AG04449 (cell line): ENCODE data around the gene TMTC2.

Source experiments
- CTCF ChIA-PET: fragments of 350-600 bp; formaldehyde crosslinking; extraction: SDS; loops from one replicate; lab custom pipeline; 2021; ENCODE audit warnings: antibody characterized with exemption; lab: Yijun Ruan, JAX
- POLR2A ChIA-PET: fragments of 400-600, 350-600 bp; formaldehyde crosslinking; extraction: SDS; loops from one replicate; lab custom pipeline; 2020; ENCODE audit warnings: antibody characterized with exemption, inconsistent platforms; lab: Yijun Ruan, JAX
- DNase-seq: peaks from one replicate; pipeline ENCODE4 v3.0.0-alpha.2; 2010; ENCODE audit warnings: low read depth, low spot score
- H3K4me3 ChIP-seq: 2 replicates; pipeline ENCODE4 v1.5.1; 2011; ENCODE audit warnings: low read depth, mild to moderate bottlenecking, control low read depth, low read length
- TF ChIP-seq, protein P1 (sequence below): IDR thresholded peaks from one replicate; pipeline ENCODE4 v1.5.1; 2011; ENCODE audit warnings: mild to moderate bottlenecking, moderate library complexity, low read length, control low read depth, inconsistent platforms; ENCODE audit not compliant: insufficient read depth; ENCODE audit errors: missing control alignments

The TMTC2 gene

DNA sequence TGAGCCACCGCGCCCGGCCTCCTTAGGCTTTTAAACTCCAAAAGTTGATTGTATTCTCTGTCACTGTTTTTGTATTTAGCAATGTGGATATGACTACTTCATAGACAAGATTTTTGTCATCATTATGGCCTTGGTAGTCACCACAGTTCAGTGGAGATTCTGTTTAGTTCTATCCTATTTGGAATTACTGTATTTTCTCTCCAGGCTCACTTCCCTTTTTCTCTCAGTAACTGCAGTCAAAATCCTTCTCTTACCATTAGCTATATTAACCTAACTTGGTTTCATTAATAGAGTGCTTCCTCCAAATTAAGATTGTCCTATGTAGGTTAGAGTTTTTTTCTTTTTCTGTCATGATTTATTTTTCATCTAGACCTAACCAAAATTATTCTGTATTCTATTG, 283.9 kb downstream of the TMTC2 start:
- POLR2A ChIA-PET = no interaction called here
- TF ChIP-seq, protein P1, sequence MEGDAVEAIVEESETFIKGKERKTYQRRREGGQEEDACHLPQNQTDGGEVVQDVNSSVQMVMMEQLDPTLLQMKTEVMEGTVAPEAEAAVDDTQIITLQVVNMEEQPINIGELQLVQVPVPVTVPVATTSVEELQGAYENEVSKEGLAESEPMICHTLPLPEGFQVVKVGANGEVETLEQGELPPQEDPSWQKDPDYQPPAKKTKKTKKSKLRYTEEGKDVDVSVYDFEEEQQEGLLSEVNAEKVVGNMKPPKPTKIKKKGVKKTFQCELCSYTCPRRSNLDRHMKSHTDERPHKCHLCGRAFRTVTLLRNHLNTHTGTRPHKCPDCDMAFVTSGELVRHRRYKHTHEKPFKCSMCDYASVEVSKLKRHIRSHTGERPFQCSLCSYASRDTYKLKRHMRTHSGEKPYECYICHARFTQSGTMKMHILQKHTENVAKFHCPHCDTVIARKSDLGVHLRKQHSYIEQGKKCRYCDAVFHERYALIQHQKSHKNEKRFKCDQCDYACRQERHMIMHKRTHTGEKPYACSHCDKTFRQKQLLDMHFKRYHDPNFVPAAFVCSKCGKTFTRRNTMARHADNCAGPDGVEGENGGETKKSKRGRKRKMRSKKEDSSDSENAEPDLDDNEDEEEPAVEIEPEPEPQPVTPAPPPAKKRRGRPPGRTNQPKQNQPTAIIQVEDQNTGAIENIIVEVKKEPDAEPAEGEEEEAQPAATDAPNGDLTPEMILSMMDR = no peak
- no peak overlapping the region for H3K4me3 ChIP-seq
- DNase-seq = no peak
- CTCF ChIA-PET = no interaction called here

DNA sequence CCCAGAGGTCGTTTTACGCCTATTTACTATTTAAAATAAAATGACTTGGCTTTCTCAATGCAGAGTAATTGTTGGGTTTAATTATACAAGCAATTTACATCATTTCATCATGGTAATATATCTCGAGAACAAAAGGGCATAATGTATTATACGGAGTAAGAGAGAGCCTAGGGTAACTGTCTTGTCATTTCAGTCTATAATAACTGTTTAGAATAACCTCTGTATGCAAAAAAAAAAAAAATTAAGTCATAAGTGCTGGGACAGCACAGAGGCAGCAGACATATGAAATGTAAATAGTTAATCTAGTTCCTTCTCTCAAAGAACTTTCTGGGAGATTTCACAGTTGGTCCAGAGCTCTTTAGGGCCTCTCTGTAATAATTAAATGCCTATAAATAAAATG, 284.9 kb downstream of the TMTC2 start:
- POLR2A ChIA-PET = no interaction called here
- H3K4me3 ChIP-seq = no peak overlapping the region
- DNase-seq = no peak
- TF ChIP-seq, protein P1 = no peak
- CTCF ChIA-PET = no interaction called here

DNA sequence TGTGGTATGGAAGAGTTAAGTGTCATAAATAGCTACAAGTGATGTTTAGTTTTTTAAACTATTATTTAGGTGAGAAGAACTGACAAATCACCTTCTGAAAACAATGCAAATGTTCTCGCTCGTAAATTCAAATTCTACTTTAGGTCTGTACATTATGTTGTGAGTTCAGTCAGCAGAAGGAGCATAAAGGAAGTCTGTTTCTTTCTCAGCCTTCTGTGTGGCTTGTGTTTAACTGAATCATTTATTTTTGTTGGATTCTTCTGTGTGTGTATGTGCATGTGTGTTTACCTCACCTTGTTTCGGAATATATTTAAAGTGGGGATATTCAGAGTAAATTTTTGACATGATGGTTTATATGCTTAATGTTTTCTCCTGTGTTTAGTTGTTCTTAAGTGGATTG, 285.9 kb downstream of the TMTC2 start:
- TF ChIP-seq, protein P1 = no peak
- no peak overlapping the region for H3K4me3 ChIP-seq
- CTCF ChIA-PET = no interaction called here
- DNase-seq = no peak
- POLR2A ChIA-PET = no interaction called here

DNA sequence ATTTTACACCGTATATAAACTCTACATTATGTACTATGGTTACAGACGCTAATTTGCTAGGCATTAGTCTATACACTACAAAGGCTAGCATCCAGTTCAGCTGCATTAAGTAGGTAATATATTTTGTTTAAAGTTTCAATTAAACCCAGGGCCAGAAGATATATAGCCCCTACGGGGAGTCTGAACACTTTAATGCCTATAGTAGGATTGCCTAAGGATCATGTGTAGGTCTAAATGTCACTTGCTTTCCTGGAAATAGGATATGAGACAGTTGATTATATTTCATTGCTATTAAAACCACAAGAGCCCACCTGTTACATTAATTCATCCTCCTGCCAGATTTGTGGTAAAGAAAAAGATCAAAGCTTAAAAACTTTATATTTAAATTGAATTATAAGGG, 286.9 kb downstream of the TMTC2 start:
- CTCF ChIA-PET = no interaction called here
- H3K4me3 ChIP-seq = no peak overlapping the region
- no peak for DNase-seq
- TF ChIP-seq, protein P1 = no peak
- POLR2A ChIA-PET = no interaction called here

DNA sequence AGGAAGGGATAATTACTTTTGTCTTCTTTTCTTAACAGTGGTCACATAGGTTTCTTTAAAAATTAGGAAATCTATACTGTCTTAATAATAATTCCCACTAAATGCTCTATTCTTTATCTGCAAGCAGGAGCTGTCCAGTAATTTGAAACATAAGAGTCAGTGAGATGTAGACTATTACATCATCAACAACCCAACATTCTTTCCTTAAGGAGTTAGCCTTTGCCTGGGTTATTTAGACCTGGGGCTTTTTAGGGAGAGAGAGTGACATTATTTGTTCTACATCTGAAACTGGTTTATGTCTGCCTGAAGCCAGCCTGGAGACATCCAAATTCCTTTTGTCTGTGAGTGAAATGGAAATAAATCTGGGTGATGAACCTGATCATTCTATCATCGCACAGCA, 294.4 kb downstream of the TMTC2 start:
- no peak overlapping the region for H3K4me3 ChIP-seq
- no peak for DNase-seq
- ChIA-PET POLR2A (no interaction called here), CTCF (no interaction called here)
- TF ChIP-seq, protein P1 = no peak

DNA sequence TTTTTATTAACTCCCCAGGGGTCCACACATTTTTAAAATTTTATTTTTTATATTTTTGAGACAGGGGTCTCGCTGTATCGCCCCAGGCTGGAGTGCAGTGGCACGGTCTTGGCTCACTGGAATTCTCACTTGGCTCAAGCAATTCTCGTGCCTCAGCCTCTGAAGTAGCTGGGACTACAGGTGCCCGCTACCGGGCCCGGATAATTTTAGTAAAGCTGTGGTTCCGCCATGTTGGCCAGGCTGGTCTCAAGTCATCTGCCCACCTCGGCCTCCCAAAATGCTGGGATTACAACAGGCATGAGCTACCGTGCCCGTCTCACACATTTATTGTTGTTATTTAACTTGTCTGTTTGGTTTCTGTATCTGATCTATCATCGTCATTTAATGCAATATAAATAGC, 307.4 kb downstream of the TMTC2 start:
- POLR2A ChIA-PET = no interaction called here
- TF ChIP-seq, protein P1 = no peak
- CTCF ChIA-PET = no interaction called here

More for the DNA sequence above, 307.4 kb downstream of the TMTC2 start:
- H3K4me3 ChIP-seq = no peak overlapping the region
- DNase-seq = no peak
